B cell (primary cell): ENCODE results near the gene HOMER2.

Experiments used
- EZH2 ChIP-seq: IDR thresholded peaks from 2 replicates; pipeline ENCODE4 v1.6.1; 2012; ENCODE audit warnings: borderline replicate concordance, low read depth, mild to moderate bottlenecking, moderate library complexity, low read length; ENCODE audit not compliant: insufficient read depth, poor library complexity, severe bottlenecking
- TF ChIP-seq, protein P1 (sequence below): fragments of 200-600 bp; IDR thresholded peaks from one replicate; pipeline ENCODE4 v1.8.0; 2022; ENCODE audit warnings: antibody characterized with exemption, mild to moderate bottlenecking

DNA sequence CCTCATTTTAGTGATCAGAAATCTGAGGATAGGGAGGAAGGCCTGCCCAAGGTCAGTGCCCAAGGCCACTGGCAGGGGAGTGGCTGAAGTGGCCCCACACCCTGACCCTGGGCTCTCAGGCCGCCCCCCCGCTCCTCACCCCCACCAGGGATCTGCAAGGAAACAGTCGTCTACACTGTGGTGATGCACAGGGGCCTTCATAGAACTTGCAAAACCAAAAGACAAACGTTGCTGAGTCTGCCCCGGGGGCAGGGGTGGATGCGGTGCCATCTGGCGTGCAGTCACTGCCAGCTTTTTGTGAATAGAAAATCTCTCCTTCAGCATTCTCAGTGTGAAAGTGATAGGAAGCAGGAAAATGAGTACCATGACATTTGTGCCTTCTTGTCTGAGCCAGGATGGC lies 101.8 kb downstream of the HOMER2 start:
- TF ChIP-seq, protein P1, sequence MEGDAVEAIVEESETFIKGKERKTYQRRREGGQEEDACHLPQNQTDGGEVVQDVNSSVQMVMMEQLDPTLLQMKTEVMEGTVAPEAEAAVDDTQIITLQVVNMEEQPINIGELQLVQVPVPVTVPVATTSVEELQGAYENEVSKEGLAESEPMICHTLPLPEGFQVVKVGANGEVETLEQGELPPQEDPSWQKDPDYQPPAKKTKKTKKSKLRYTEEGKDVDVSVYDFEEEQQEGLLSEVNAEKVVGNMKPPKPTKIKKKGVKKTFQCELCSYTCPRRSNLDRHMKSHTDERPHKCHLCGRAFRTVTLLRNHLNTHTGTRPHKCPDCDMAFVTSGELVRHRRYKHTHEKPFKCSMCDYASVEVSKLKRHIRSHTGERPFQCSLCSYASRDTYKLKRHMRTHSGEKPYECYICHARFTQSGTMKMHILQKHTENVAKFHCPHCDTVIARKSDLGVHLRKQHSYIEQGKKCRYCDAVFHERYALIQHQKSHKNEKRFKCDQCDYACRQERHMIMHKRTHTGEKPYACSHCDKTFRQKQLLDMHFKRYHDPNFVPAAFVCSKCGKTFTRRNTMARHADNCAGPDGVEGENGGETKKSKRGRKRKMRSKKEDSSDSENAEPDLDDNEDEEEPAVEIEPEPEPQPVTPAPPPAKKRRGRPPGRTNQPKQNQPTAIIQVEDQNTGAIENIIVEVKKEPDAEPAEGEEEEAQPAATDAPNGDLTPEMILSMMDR: no peak
- TF ChIP-seq EZH2: no peak
